Retina (tissue), 1 donor: Measurements from ENCODE around the gene CDC45.

Experiments used
- DNase-seq: peaks from one replicate; pipeline ENCODE4 v3.0.0-alpha.2; 2016

The CDC45 gene

GRCh38 chr22:19448076-19448607 lies 31.6 kb upstream of the CDC45 start:
- no peak for DNase-seq

- DNase-seq: no peak
Measured at GRCh38 chr22:19448739-19449421, 30.8 kb upstream of the CDC45 start.

GRCh38 chr22:19449422-19449767 lies 30.3 kb upstream of the CDC45 start:
- no peak for DNase-seq

- no peak for DNase-seq
Measured at GRCh38 chr22:19450363-19451175, 29.2 kb upstream of the CDC45 start.

GRCh38 chr22:19451570-19451969 lies 28.1 kb upstream of the CDC45 start:
- no peak for DNase-seq

- no peak for DNase-seq
Measured at GRCh38 chr22:19453718-19454117, 26.0 kb upstream of the CDC45 start.

GRCh38 chr22:19454156-19454555 lies 25.6 kb upstream of the CDC45 start:
- DNase-seq: no peak

- no peak for DNase-seq
Measured at GRCh38 chr22:19455033-19455432, 24.7 kb upstream of the CDC45 start.

- no peak for DNase-seq
Measured at GRCh38 chr22:19455585-19456370, 23.9 kb upstream of the CDC45 start.

- DNase-seq: no peak
Measured at GRCh38 chr22:19456541-19456940, 23.2 kb upstream of the CDC45 start.

- no peak for DNase-seq
Measured at GRCh38 chr22:19457828-19458428, 21.8 kb upstream of the CDC45 start.

- no peak for DNase-seq
Measured at GRCh38 chr22:19460036-19460435, 19.7 kb upstream of the CDC45 start.

- no peak for DNase-seq
Measured at GRCh38 chr22:19461506-19461905, 18.2 kb upstream of the CDC45 start.

GRCh38 chr22:19463008-19463407 lies 16.7 kb upstream of the CDC45 start:
- no peak for DNase-seq

- peak; percentile 20 for DNase-seq
Measured at GRCh38 chr22:19463491-19464469, 15.9 kb upstream of the CDC45 start.

GRCh38 chr22:19464546-19464945 lies 15.2 kb upstream of the CDC45 start:
- no peak for DNase-seq

GRCh38 chr22:19464975-19465374 lies 14.7 kb upstream of the CDC45 start:
- no peak for DNase-seq

GRCh38 chr22:19466126-19466716 lies 13.5 kb upstream of the CDC45 start:
- no peak for DNase-seq

GRCh38 chr22:19466848-19467752 lies 12.6 kb upstream of the CDC45 start:
- DNase-seq: no peak

GRCh38 chr22:19467912-19468311 lies 11.8 kb upstream of the CDC45 start:
- no peak for DNase-seq
